ENCODE results near the gene RDH13. TPM values are rescaled to one million over a fixed set of nuclear protein-coding genes. Genes with fewer than 3 reads are reported as not detected.
A peak's percentile ranks its signal among the peaks of the same experiment; 100 is the strongest.

RDH13 gene
- polyA plus RNA-seq, 2 of the 4 experiments (the other 2 are of a cell fraction) = 10.6 to 12.8 TPM

DNA sequence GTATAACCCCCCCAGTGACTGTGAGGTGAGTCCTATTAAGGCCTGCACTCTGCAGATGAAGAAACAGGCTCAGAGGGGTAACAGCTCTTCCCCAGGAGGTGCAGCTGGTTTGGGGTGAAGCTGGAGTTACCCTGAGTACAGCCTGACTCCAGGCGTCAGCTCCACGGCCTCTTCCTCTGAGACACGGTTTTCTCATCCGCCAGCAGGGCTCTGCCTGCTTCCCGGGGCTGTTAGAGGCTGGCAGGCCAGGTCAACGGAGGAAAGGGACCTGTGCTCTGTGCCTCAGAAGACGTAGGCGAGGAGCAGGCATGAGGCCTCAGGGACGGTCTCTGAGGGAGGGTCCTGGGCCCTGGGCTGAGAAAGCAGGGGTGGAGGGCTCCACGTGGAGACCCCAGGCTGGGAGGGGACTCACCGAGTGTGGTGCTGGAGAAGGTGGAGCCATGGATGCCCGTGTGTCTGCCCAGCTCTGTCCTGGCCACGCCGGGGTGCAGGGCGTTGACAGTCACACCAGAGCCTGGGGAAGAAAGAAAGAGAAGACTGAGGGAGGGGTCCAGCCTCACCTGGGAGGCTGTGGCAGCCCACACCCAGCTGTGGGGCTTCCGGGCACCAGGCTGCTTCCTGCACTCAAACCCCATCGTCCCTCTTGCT is 15.8 kb downstream of the RDH13 start:
- no peak for FAIRE-seq
- CTCF ChIA-PET = interaction anchor here (1.4 kb wide), 1 partner anchor 18 kb away, joined by 3 read pairs; no protein-coding TSS in a partner anchor

DNA sequence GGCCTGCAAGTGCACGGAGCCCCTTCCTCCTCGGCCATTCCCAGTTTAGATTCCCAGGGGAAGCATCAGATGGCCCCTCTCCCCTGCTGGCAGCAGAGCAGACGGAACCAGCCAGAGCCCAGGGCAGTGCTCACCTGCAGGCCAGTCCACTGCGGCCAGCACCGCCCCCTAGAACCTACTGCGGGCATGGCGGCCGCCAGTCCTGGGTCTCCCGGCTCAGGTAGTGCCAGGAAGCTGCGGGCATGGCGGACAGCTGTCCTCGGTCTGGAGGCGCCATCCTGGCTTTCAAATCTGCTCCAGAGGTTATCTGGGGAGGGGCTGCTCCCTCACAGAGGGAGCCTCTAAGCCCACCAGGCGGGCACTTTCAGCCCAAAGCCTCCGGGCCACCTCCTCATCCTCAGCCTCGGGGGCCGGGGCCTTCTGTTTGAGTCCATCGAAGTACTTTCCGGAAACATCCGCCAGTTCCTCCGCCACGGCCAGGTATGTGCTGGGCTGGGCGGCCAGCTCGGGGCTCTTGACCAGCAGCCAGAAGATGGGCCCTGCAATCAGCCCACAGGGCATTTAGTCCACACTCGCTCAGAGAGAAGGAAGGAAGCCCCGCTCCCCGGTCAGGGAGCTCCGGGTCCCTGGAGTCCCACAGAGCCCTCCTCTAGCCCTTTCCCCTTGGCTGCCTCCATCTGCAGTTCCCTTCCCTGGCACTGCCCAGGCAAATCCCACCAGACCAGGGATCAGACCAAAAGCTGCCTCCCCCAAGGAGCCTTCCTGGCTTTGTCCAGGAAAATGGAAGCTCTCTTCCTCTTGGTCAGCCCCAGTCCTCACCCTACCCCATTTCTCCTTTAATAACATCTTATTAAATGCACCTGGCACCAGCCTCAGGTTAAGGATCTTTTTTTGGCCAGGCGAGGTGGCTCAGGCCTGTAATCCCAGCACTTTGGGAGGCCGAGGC is 17.9 kb downstream of the RDH13 start:
- CTCF ChIA-PET = interaction anchor here (0.6 to 1.4 kb wide), 4 partner anchors 20 to 376 kb away, joined by 3 read pairs; no protein-coding TSS in a partner anchor

More for the DNA sequence above, 15.8 kb downstream of the RDH13 start:
- Histone ChIP-seq H3K4me3 (no peak overlapping the region), H3K9me3 (no peaks in the 10 kb centered on the region), H3K4me1 (no peaks in the 10 kb centered on the region), H3K4me2 (no peak overlapping the region), H3K27ac (no peak overlapping the region)
- ATAC-seq (no peak), DNase-seq (ENCODE audit: low read depth in 1 of 2, low spot score in 1 of 2) (no peak)
- WGBS (ENCODE audit: missing lambda C conversion rate) = 84% methylated on average over 17 of the region's 17 CpGs
- TF ChIP-seq, protein P1, sequence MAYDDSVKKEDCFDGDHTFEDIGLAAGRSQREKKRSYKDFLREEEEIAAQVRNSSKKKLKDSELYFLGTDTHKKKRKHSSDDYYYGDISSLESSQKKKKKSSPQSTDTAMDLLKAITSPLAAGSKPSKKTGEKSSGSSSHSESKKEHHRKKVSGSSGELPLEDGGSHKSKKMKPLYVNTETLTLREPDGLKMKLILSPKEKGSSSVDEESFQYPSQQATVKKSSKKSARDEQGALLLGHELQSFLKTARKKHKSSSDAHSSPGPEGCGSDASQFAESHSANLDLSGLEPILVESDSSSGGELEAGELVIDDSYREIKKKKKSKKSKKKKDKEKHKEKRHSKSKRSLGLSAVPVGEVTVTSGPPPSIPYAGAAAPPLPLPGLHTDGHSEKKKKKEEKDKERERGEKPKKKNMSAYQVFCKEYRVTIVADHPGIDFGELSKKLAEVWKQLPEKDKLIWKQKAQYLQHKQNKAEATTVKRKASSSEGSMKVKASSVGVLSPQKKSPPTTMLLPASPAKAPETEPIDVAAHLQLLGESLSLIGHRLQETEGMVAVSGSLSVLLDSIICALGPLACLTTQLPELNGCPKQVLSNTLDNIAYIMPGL (CRISPR knock-in tag; IDR thresholded peaks at IDR 0.05; ENCODE audit: borderline replicate concordance) = no peak
- POLR2A ChIA-PET = no interaction called here

DNA sequence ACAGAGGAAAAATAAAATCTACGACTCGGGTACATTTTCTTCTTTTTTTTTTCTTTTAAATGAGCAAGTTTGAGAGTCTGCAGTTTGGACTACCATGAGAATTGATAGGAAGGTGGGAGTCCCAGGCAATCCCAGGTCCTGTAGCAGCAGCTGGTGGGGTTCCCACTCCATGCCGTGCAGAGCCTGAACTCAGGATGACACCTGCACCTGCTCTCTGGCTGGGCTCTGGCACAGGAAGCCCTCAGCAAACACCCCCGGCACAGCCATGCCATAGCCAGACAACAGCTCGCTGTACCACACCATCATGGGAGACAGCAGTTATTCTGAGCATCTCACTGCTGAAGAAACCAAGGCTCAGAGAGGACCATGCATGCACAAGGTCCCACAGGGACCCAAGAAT is 18.7 kb downstream of the RDH13 start:
- TF ChIP-seq ZFP36 (IDR thresholded peaks at IDR 0.05; ENCODE audit: borderline replicate concordance, partially characterized antibody) (no peak), FOSL2 (IDR thresholded peaks at IDR 0.05) (no peak), FOSL2 (CRISPR knock-in tag; IDR thresholded peaks at IDR 0.05) (no peak), GATA3 (IDR thresholded peaks at IDR 0.05; ENCODE audit: borderline replicate concordance) (no peak), KDM1A (IDR thresholded peaks at IDR 0.05; ENCODE audit: low read depth) (no peak), HEYL (CRISPR knock-in tag; IDR thresholded peaks at IDR 0.05) (no peak), PHF8 (IDR thresholded peaks at IDR 0.05; ENCODE audit: borderline replicate concordance, low read depth) (no peak), RAD21 (conservative IDR thresholded peaks at IDR 0.05 in 1 of 2, IDR thresholded peaks at IDR 0.05 in 1 of 2) (no peak), EP300 (IDR thresholded peaks at IDR 0.05) (no peak), ZSCAN20 (CRISPR knock-in tag; IDR thresholded peaks at IDR 0.05) (no peak), POLR2AphosphoS2 (conservative IDR thresholded peaks at IDR 0.05; ENCODE audit: low read length) (no peak), NPAS2 (CRISPR knock-in tag; IDR thresholded peaks at IDR 0.05; ENCODE audit: borderline replicate concordance) (no peak), MYC (IDR thresholded peaks at IDR 0.05; ENCODE audit: borderline replicate concordance, low read length) (no peak), MAZ (IDR thresholded peaks at IDR 0.05; ENCODE audit: borderline replicate concordance, low read depth, low read length) (no peak)
- TF ChIP-seq, protein P2, sequence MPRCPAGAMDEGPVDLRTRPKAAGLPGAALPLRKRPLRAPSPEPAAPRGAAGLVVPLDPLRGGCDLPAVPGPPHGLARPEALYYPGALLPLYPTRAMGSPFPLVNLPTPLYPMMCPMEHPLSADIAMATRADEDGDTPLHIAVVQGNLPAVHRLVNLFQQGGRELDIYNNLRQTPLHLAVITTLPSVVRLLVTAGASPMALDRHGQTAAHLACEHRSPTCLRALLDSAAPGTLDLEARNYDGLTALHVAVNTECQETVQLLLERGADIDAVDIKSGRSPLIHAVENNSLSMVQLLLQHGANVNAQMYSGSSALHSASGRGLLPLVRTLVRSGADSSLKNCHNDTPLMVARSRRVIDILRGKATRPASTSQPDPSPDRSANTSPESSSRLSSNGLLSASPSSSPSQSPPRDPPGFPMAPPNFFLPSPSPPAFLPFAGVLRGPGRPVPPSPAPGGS (IDR thresholded peaks at IDR 0.05) = no peak
- TF ChIP-seq, protein P3, sequence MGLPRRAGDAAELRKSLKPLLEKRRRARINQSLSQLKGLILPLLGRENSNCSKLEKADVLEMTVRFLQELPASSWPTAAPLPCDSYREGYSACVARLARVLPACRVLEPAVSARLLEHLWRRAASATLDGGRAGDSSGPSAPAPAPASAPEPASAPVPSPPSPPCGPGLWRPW (IDR thresholded peaks at IDR 0.05) = no peak
- TF ChIP-seq, protein P4, sequence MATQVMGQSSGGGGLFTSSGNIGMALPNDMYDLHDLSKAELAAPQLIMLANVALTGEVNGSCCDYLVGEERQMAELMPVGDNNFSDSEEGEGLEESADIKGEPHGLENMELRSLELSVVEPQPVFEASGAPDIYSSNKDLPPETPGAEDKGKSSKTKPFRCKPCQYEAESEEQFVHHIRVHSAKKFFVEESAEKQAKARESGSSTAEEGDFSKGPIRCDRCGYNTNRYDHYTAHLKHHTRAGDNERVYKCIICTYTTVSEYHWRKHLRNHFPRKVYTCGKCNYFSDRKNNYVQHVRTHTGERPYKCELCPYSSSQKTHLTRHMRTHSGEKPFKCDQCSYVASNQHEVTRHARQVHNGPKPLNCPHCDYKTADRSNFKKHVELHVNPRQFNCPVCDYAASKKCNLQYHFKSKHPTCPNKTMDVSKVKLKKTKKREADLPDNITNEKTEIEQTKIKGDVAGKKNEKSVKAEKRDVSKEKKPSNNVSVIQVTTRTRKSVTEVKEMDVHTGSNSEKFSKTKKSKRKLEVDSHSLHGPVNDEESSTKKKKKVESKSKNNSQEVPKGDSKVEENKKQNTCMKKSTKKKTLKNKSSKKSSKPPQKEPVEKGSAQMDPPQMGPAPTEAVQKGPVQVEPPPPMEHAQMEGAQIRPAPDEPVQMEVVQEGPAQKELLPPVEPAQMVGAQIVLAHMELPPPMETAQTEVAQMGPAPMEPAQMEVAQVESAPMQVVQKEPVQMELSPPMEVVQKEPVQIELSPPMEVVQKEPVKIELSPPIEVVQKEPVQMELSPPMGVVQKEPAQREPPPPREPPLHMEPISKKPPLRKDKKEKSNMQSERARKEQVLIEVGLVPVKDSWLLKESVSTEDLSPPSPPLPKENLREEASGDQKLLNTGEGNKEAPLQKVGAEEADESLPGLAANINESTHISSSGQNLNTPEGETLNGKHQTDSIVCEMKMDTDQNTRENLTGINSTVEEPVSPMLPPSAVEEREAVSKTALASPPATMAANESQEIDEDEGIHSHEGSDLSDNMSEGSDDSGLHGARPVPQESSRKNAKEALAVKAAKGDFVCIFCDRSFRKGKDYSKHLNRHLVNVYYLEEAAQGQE (IDR thresholded peaks at IDR 0.05) = no peak
- DNase-seq (ENCODE audit: low read depth in 1 of 2, low spot score in 1 of 2) (no peak), FAIRE-seq (no peak), ATAC-seq (no peak)
- H3K4me3 ChIP-seq = no peak overlapping the region
- H3K4me1 ChIP-seq = no peaks in the 10 kb centered on the region
- H3K27ac ChIP-seq = no peak overlapping the region
- CTCF ChIA-PET = interaction anchor here (1.2 kb wide), 1 partner anchor 44 kb away, joined by 3 read pairs; no protein-coding TSS in a partner anchor
- WGBS (ENCODE audit: missing lambda C conversion rate) = 90% methylated on average over 5 of the region's 5 CpGs
- no peaks in the 10 kb centered on the region for H3K9me3 ChIP-seq
- POLR2A ChIA-PET = no interaction called here
- no peak overlapping the region for H3K4me2 ChIP-seq

More for the DNA sequence above, 17.9 kb downstream of the RDH13 start:
- H3K4me1 ChIP-seq = no peaks in the 10 kb centered on the region
- ATAC-seq (no peak), FAIRE-seq (no peak), DNase-seq (ENCODE audit: low read depth in 1 of 2, low spot score in 1 of 2) (no peak)
- no peak overlapping the region for H3K27ac ChIP-seq
- WGBS (ENCODE audit: missing lambda C conversion rate) = 97% methylated on average over 25 of the region's 30 CpGs
- no peaks in the 10 kb centered on the region for H3K9me3 ChIP-seq
- POLR2A ChIA-PET = interaction anchor here (0.6 kb wide), 1 partner anchor 10 kb away, joined by 3 read pairs; no protein-coding TSS in a partner anchor
- H3K4me2 ChIP-seq = no peak overlapping the region
- TF ChIP-seq PHF8 (IDR thresholded peaks at IDR 0.05; ENCODE audit: borderline replicate concordance, low read depth) = no peak
- TF ChIP-seq ZFP36 (IDR thresholded peaks at IDR 0.05; ENCODE audit: borderline replicate concordance, partially characterized antibody) = peak; percentile 63
- TF ChIP-seq, protein P1 (CRISPR knock-in tag; IDR thresholded peaks at IDR 0.05; ENCODE audit: borderline replicate concordance) = no peak
- no peak for TF ChIP-seq CBX2 (IDR thresholded peaks at IDR 0.05; ENCODE audit: borderline replicate concordance, low read depth)
- H3K4me3 ChIP-seq = no peak overlapping the region
